ENCODE measurements around the gene RHOB.

GRCh38 chr2:20425884-20426283, 21.0 kb upstream of the RHOB start:
- TF ChIP-seq, protein P1, sequence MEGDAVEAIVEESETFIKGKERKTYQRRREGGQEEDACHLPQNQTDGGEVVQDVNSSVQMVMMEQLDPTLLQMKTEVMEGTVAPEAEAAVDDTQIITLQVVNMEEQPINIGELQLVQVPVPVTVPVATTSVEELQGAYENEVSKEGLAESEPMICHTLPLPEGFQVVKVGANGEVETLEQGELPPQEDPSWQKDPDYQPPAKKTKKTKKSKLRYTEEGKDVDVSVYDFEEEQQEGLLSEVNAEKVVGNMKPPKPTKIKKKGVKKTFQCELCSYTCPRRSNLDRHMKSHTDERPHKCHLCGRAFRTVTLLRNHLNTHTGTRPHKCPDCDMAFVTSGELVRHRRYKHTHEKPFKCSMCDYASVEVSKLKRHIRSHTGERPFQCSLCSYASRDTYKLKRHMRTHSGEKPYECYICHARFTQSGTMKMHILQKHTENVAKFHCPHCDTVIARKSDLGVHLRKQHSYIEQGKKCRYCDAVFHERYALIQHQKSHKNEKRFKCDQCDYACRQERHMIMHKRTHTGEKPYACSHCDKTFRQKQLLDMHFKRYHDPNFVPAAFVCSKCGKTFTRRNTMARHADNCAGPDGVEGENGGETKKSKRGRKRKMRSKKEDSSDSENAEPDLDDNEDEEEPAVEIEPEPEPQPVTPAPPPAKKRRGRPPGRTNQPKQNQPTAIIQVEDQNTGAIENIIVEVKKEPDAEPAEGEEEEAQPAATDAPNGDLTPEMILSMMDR (IDR thresholded peaks at IDR 0.05) = no peak
- no peak for TF ChIP-seq POLR2A (IDR thresholded peaks at IDR 0.05)
